Measurements from ENCODE around the gene ADAMTS20.
A peak's percentile ranks its signal among the peaks of the same experiment; 100 is the strongest.

The ADAMTS20 gene

GRCh38 chr12:43329375-43329774 lies 222.6 kb downstream of the ADAMTS20 start:
- ChIA-PET POLR2A (no interaction called here), CTCF (no interaction called here)

GRCh38 chr12:43325786-43326185 lies 226.2 kb downstream of the ADAMTS20 start:
- no peak for DNase-seq (ENCODE audit: extremely low spot score)
- ChIA-PET CTCF (interaction anchor here (1.0 kb wide), 1 partner anchor 11 kb away, joined by 3 read pairs; no protein-coding TSS in a partner anchor), POLR2A (no interaction called here)
- TF ChIP-seq FOXA1 (IDR thresholded peaks at IDR 0.05): no peak
- TF ChIP-seq LEF1 (IDR thresholded peaks at IDR 0.05; ENCODE audit: borderline replicate concordance): no peak
- TF ChIP-seq NFRKB (IDR thresholded peaks at IDR 0.05): no peak
- no peak for TF ChIP-seq CTBP1 (IDR thresholded peaks at IDR 0.05; ENCODE audit: borderline replicate concordance)
- TF ChIP-seq FOXM1 (IDR thresholded peaks at IDR 0.05; ENCODE audit: borderline replicate concordance): no peak
- no peak for TF ChIP-seq SUZ12 (IDR thresholded peaks at IDR 0.05)
- no peak for TF ChIP-seq ZNF384 (IDR thresholded peaks at IDR 0.05)
- TF ChIP-seq ELF4 (IDR thresholded peaks at IDR 0.05): no peak
- no peak for TF ChIP-seq TARDBP (IDR thresholded peaks at IDR 0.05)
- TF ChIP-seq L3MBTL2 (conservative IDR thresholded peaks at IDR 0.05): no peak
- no peak for TF ChIP-seq HDGF (IDR thresholded peaks at IDR 0.05; ENCODE audit: borderline replicate concordance)
- TF ChIP-seq BHLHE40 (IDR thresholded peaks at IDR 0.05; ENCODE audit: borderline replicate concordance): no peak
- no peak for TF ChIP-seq PKNOX1 (IDR thresholded peaks at IDR 0.05)
- TF ChIP-seq SP1 (IDR thresholded peaks at IDR 0.05): no peak

More at GRCh38 chr12:43329375-43329774, 222.6 kb downstream of the ADAMTS20 start:
- DNase-seq (ENCODE audit: extremely low spot score): no peak
- TF ChIP-seq PKNOX1 (IDR thresholded peaks at IDR 0.05) (no peak), TARDBP (IDR thresholded peaks at IDR 0.05) (no peak), FOXM1 (IDR thresholded peaks at IDR 0.05; ENCODE audit: borderline replicate concordance) (no peak), ZNF384 (IDR thresholded peaks at IDR 0.05) (no peak), ELF4 (IDR thresholded peaks at IDR 0.05) (no peak)

- CTCF ChIA-PET: no interaction called here
- TF ChIP-seq L3MBTL2 (conservative IDR thresholded peaks at IDR 0.05) (no peak), ZNF384 (IDR thresholded peaks at IDR 0.05) (no peak), FOXM1 (IDR thresholded peaks at IDR 0.05; ENCODE audit: borderline replicate concordance) (no peak)
- DNase-seq (ENCODE audit: extremely low spot score): no peak
- POLR2A ChIA-PET: no interaction called here
Measured at GRCh38 chr12:43320281-43320680, 231.7 kb downstream of the ADAMTS20 start.

- POLR2A ChIA-PET: no interaction called here
- CTCF ChIA-PET: no interaction called here
- DNase-seq (ENCODE audit: extremely low spot score): no peak
- TF ChIP-seq SUZ12 (IDR thresholded peaks at IDR 0.05): no peak
- TF ChIP-seq TARDBP (IDR thresholded peaks at IDR 0.05): no peak
- no peak for TF ChIP-seq CTBP1 (IDR thresholded peaks at IDR 0.05; ENCODE audit: borderline replicate concordance)
- TF ChIP-seq ARNT (IDR thresholded peaks at IDR 0.05): no peak
- TF ChIP-seq FOXM1 (IDR thresholded peaks at IDR 0.05; ENCODE audit: borderline replicate concordance): no peak
Measured at GRCh38 chr12:43318021-43318420, 234.0 kb downstream of the ADAMTS20 start.

DNA sequence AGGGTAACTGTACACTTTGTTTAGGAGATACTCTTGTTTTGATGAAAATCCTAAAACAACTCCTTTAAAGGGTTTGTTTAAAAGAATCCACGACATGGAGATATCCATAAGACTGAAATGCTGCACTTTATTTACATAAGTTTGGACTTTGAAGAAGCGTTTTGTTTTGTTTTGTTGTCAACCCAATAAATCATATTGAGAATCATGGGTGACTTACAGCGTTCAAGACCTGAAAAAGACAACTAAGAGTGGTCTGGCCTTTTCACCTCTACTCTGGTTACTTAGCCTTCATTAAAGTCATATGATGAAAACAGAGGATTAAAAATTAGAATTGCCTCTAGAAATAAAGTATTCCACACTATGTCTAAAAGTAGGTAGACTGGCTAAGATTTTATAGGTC lies 234.8 kb downstream of the ADAMTS20 start:
- ChIA-PET POLR2A (no interaction called here), CTCF (no interaction called here)
- DNase-seq (ENCODE audit: extremely low spot score): no peak
- TF ChIP-seq ZNF384 (IDR thresholded peaks at IDR 0.05): no peak
- TF ChIP-seq SP1 (IDR thresholded peaks at IDR 0.05): no peak
- no peak for TF ChIP-seq NFRKB (IDR thresholded peaks at IDR 0.05)
- no peak for TF ChIP-seq FOXK2 (IDR thresholded peaks at IDR 0.05)
- TF ChIP-seq ARNT (IDR thresholded peaks at IDR 0.05): no peak
- no peak for TF ChIP-seq L3MBTL2 (conservative IDR thresholded peaks at IDR 0.05)
- TF ChIP-seq CTBP1 (IDR thresholded peaks at IDR 0.05; ENCODE audit: borderline replicate concordance): no peak
- TF ChIP-seq PKNOX1 (IDR thresholded peaks at IDR 0.05): peak; percentile 71

DNA sequence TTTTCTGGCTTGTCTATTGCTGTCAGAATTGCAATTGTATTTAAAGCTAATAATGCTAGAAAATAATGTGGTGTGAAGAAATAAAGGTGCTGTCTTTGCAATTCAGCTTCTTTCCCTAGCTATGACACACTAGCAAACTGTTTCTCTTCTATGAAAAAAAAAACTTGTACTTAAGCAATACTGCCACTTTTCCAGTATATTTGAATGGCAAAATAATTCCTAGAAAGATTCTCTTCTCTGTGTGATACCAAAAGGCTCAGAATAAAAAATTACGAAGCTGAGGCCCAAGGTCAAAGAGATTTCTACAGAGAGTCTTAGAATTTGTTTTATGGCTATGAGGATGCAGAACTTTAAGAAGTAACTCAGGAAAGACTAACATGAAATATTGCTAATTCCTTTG lies 235.5 kb downstream of the ADAMTS20 start:
- TF ChIP-seq FOXA1 (IDR thresholded peaks at IDR 0.05) (no peak), ZNF384 (IDR thresholded peaks at IDR 0.05) (no peak), SP1 (IDR thresholded peaks at IDR 0.05) (no peak), SUZ12 (IDR thresholded peaks at IDR 0.05) (no peak), TARDBP (IDR thresholded peaks at IDR 0.05) (no peak), PKNOX1 (IDR thresholded peaks at IDR 0.05) (no peak), FOXM1 (IDR thresholded peaks at IDR 0.05; ENCODE audit: borderline replicate concordance) (no peak), LEF1 (IDR thresholded peaks at IDR 0.05; ENCODE audit: borderline replicate concordance) (no peak), ARNT (IDR thresholded peaks at IDR 0.05) (no peak)
- no peak for DNase-seq (ENCODE audit: extremely low spot score)
- CTCF ChIA-PET: no interaction called here
- POLR2A ChIA-PET: no interaction called here

GRCh38 chr12:43315961-43316360 lies 236.0 kb downstream of the ADAMTS20 start:
- ChIA-PET CTCF (no interaction called here), POLR2A (no interaction called here)
- TF ChIP-seq CTBP1 (IDR thresholded peaks at IDR 0.05; ENCODE audit: borderline replicate concordance): no peak
- TF ChIP-seq HDGF (IDR thresholded peaks at IDR 0.05; ENCODE audit: borderline replicate concordance): no peak
- TF ChIP-seq ZNF384 (IDR thresholded peaks at IDR 0.05): no peak
- no peak for TF ChIP-seq LEF1 (IDR thresholded peaks at IDR 0.05; ENCODE audit: borderline replicate concordance)
- TF ChIP-seq NFRKB (IDR thresholded peaks at IDR 0.05): no peak
- DNase-seq (ENCODE audit: extremely low spot score): no peak
